Activated CD8-positive, alpha-beta T cell treated with anti-CD3 and anti-CD28 coated beads for 36 hours (primary cell): Measurements from ENCODE around the gene QRFP. TPM values are rescaled to one million over a fixed set of nuclear protein-coding genes. Genes with fewer than 3 reads are reported as not detected.

ENCODE experiments used
- ATAC-seq: fragments of 200-7000 bp; cut with Tn5 transposase; one replicate; pipeline ENCODE4 v1.10.0; 2021; ENCODE audit warnings: mild to moderate bottlenecking, moderate library complexity
- CTCF ChIA-PET: fragments of 350-600 bp; sonication (Branson Sonifier 250); formaldehyde crosslinking; loops from one replicate; lab custom pipeline; 2021; ENCODE audit warnings: antibody characterized with exemption; lab: Charles Lee
- POLR2A ChIA-PET: fragments of 350-600 bp; sonication (Branson Sonifier 250); formaldehyde crosslinking; loops from one replicate; lab custom pipeline; 2021; ENCODE audit warnings: antibody characterized with exemption; lab: Charles Lee
- DNase-seq: peaks from one replicate; pipeline ENCODE4 v3.0.0-alpha.2; 2020
- H3K27ac Mint-ChIP-seq: one replicate; pipeline ENCODE4 v1.8.0; 2021; ENCODE audit warnings: mild to moderate bottlenecking, mixed read lengths
- H3K27me3 Mint-ChIP-seq: one replicate; pipeline ENCODE4 v1.8.0; 2021; ENCODE audit warnings: mixed read lengths
- H3K36me3 Mint-ChIP-seq: one replicate; pipeline ENCODE4 v1.8.0; 2021; ENCODE audit warnings: low read depth, mixed read lengths
- H3K4me1 Mint-ChIP-seq: one replicate; pipeline ENCODE4 v1.8.0; 2021; ENCODE audit warnings: low read depth, mixed read lengths
- H3K4me3 Mint-ChIP-seq: one replicate; pipeline ENCODE4 v1.8.0; 2021; ENCODE audit warnings: mild to moderate bottlenecking, moderate library complexity, mixed read lengths
- H3K9me3 Mint-ChIP-seq: one replicate; pipeline ENCODE4 v1.8.0; 2021; ENCODE audit warnings: mixed read lengths
- CTCF ChIP-seq: fragments of 200-600 bp; IDR thresholded peaks from one replicate; pipeline ENCODE4 v1.8.0; 2022; ENCODE audit warnings: antibody characterized with exemption, mild to moderate bottlenecking
- intact Hi-C: fragments of 100-400 bp; cut with micrococcal nuclease; formaldehyde crosslinking; loops from one replicate; pipeline ENCODE4 v1.10.0; 2022
- total RNA-seq, 2 experiments: library from RNA; stranded (reverse); gene quantifications; one replicate each; pipeline ENCODE4 v1.2.3, GENCODE V29; 2021

Gene QRFP
- total RNA-seq, 2 experiments from 2014 or later: not detected

GRCh38 chr9:130925050-130925678, 28.6 kb upstream of the QRFP start:
- ChIA-PET CTCF (no interaction called here), POLR2A (no interaction called here)
- DNase-seq: no peak
- H3K9me3 Mint-ChIP-seq: no peaks in the 10 kb centered on the region
- peaks cover 4% of the 10 kb centered on the region for H3K27me3 Mint-ChIP-seq
- no peaks in the 10 kb centered on the region for H3K4me1 Mint-ChIP-seq
- H3K27ac Mint-ChIP-seq: no peak overlapping the region
- no peak for ATAC-seq
- no peak for TF ChIP-seq CTCF
- H3K4me3 Mint-ChIP-seq: no peak overlapping the region
- H3K36me3 Mint-ChIP-seq: no peaks in the 10 kb centered on the region
- intact Hi-C loops: no loop called here

- no peak for DNase-seq
- CTCF ChIA-PET: no interaction called here
These were observed 27.8 kb upstream of the QRFP start for GRCh38 chr9:130924448-130924788.

GRCh38 chr9:130923611-130924447, 27.2 kb upstream of the QRFP start:
- Mint-ChIP-seq H3K36me3 (no peaks in the 10 kb centered on the region), H3K4me1 (no peaks in the 10 kb centered on the region), H3K4me3 (no peak overlapping the region), H3K27me3 (peaks cover 4% of the 10 kb centered on the region), H3K27ac (no peak overlapping the region), H3K9me3 (no peaks in the 10 kb centered on the region)
- CTCF ChIA-PET: no interaction called here
- DNase-seq (no peak), ATAC-seq (no peak)
- TF ChIP-seq CTCF: no peak
- intact Hi-C loops: no loop called here
- POLR2A ChIA-PET: no interaction called here

More at GRCh38 chr9:130924448-130924788, 27.8 kb upstream of the QRFP start:
- POLR2A ChIA-PET: no interaction called here
- H3K27ac Mint-ChIP-seq: no peak overlapping the region
- no peak overlapping the region for H3K4me3 Mint-ChIP-seq
- TF ChIP-seq CTCF: no peak
- intact Hi-C loops: no loop called here
- no peaks in the 10 kb centered on the region for H3K9me3 Mint-ChIP-seq
- H3K36me3 Mint-ChIP-seq: no peaks in the 10 kb centered on the region
- peaks cover 4% of the 10 kb centered on the region for H3K27me3 Mint-ChIP-seq
- no peak for ATAC-seq
- H3K4me1 Mint-ChIP-seq: no peaks in the 10 kb centered on the region

GRCh38 chr9:130922893-130923610, 26.4 kb upstream of the QRFP start:
- Mint-ChIP-seq H3K36me3 (no peaks in the 10 kb centered on the region), H3K27me3 (peaks cover 4% of the 10 kb centered on the region), H3K4me1 (no peaks in the 10 kb centered on the region), H3K27ac (no peak overlapping the region), H3K4me3 (no peak overlapping the region), H3K9me3 (no peaks in the 10 kb centered on the region)
- ATAC-seq (no peak), DNase-seq (no peak)
- TF ChIP-seq CTCF: no peak
- intact Hi-C loops: no loop called here
- ChIA-PET POLR2A (no interaction called here), CTCF (no interaction called here)
